GM12878 (cell line): ENCODE results near the gene RUVBL2. TPM values are rescaled to one million over a fixed set of nuclear protein-coding genes. Genes with fewer than 3 reads are reported as not detected.
A peak's percentile ranks its signal among the peaks of the same experiment; 100 is the strongest.

Experiments
- ATF3 ChIP-seq: IDR thresholded peaks from 2 replicates; pipeline ENCODE4 v1.6.1; 2011; ENCODE audit warnings: low read depth, mild to moderate bottlenecking, low read length, moderate library complexity, borderline replicate concordance; ENCODE audit errors: extremely low read depth
- BCL11A ChIP-seq: IDR thresholded peaks from 2 replicates; pipeline ENCODE4 v1.6.1; 2011; ENCODE audit warnings: low read depth, low read length
- CBFB ChIP-seq: IDR thresholded peaks from 2 replicates; pipeline ENCODE4 v1.6.1; 2016; ENCODE audit warnings: antibody characterized with exemption, low read depth
- CEBPZ ChIP-seq: fragments of 150-350 bp; IDR thresholded peaks from 2 replicates; pipeline ENCODE4 v1.6.1; 2016; ENCODE audit warnings: low read depth, low read length
- GABPA ChIP-seq: IDR thresholded peaks from 2 replicates; pipeline ENCODE4 v1.6.1; 2014; ENCODE audit warnings: antibody characterized with exemption, low read depth, mild to moderate bottlenecking, inconsistent platforms
- IRF3 ChIP-seq: fragments of 450-650 bp; IDR thresholded peaks from 2 replicates; pipeline ENCODE4 v1.6.1; 2014; ENCODE audit warnings: mild to moderate bottlenecking
- KAT2A ChIP-seq: conservative IDR thresholded peaks from 2 replicates; pipeline ENCODE4 v1.6.1; 2011; ENCODE audit warnings: low read depth, low read length; ENCODE audit not compliant: control insufficient read depth
- KDM1A ChIP-seq: fragments of 200-600 bp; sonication (generic); IDR thresholded peaks from 2 replicates; pipeline ENCODE4 v1.6.1; 2016; ENCODE audit warnings: borderline replicate concordance
- MTA3 ChIP-seq: IDR thresholded peaks from 2 replicates; pipeline ENCODE4 v1.6.1; 2012; ENCODE audit warnings: low read length, inconsistent platforms, borderline replicate concordance
- NR2F1 ChIP-seq: fragments of 450-650 bp; conservative IDR thresholded peaks from 2 replicates; pipeline ENCODE4 v1.6.1; 2017; ENCODE audit warnings: mild to moderate bottlenecking
- POLR2AphosphoS5 ChIP-seq: IDR thresholded peaks from 2 replicates; pipeline ENCODE4 v1.6.1; 2011; ENCODE audit warnings: mild to moderate bottlenecking, low read length, inconsistent platforms
- RELA ChIP-seq: fragments of 450-650 bp; IDR thresholded peaks from 2 replicates; pipeline ENCODE4 v1.8.0; 2014; ENCODE audit warnings: borderline replicate concordance; ENCODE audit not compliant: partially characterized antibody
- SREBF1 ChIP-seq: IDR thresholded peaks from 2 replicates; pipeline ENCODE4 v1.6.1; 2012; ENCODE audit warnings: mild to moderate bottlenecking, low read length
- SUZ12 ChIP-seq: fragments of 200-600 bp; sonication (generic); IDR thresholded peaks from one replicate; pipeline ENCODE4 v1.6.1; 2018; ENCODE audit warnings: antibody characterized with exemption, mild to moderate bottlenecking; ENCODE audit not compliant: unreplicated experiment
- ZBED1 ChIP-seq: IDR thresholded peaks from 2 replicates; pipeline ENCODE4 v1.6.1; 2016; ENCODE audit warnings: borderline replicate concordance
- ZBTB11 ChIP-seq: fragments of 450-650 bp; formaldehyde crosslinking; IDR thresholded peaks from 2 replicates; pipeline ENCODE4 v1.5.0; 2022; ENCODE audit warnings: mild to moderate bottlenecking, missing genetic modification characterization
- ZNF592 ChIP-seq: fragments of 450-650 bp; IDR thresholded peaks from 2 replicates; pipeline ENCODE4 v1.6.1; 2017; ENCODE audit warnings: mild to moderate bottlenecking, moderate library complexity
- ZNF622 ChIP-seq: fragments of 450-650 bp; IDR thresholded peaks from 2 replicates; pipeline ENCODE4 v1.6.1; 2017; ENCODE audit warnings: mild to moderate bottlenecking, inconsistent platforms
- polyA plus RNA-seq, 11 experiments: library from polyadenylated mRNA; depleted of rRNA in 4 of 11; unstranded in 6 of 11; stranded (reverse) in 5 of 11; fragments of >200 nt; fragmentation: Nextera tagmentation in 4 of 11; fragmentation: Illumina TruSeq in 1 of 11; extraction: Ambion mirVana in 4 of 11; extraction: Trizol in 1 of 11; gene quantifications; 1 replicate in 1 of 11; 2 replicates in 10 of 11; pipeline versions ENCODE4 v1.2.1 to v1.2.3, GENCODE V29; 2011 to 2016; ENCODE audit warnings: inconsistent platforms in 2 of 11, missing spikeins in 2 of 11, low read depth in 1 of 11
- total RNA-seq, 4 experiments: library from RNA; depleted of rRNA in 3 of 4; stranded (reverse); fragments of >200 nt in 3 of 4; fragmentation: Illumina TruSeq in 1 of 4; extraction: Trizol in 1 of 4; gene quantifications; 2 replicates each; pipeline versions ENCODE4 v1.2.1 to v1.2.3, GENCODE V29; 2013 to 2021

Gene RUVBL2
- total and polyA plus RNA-seq, 10 of the 15 experiments (the other 5 are each of a cell fraction or from before 2014, with no cell fraction given) = 33.8 to 224 (median 125) TPM

- TF ChIP-seq ZNF592 (no peak), KAT2A (no peak), ATF3 (no peak), RELA (no peak), CBFB (peak; percentile 95), SREBF1 (no peak), GABPA (no peak), KDM1A (no peak), ZNF622 (no peak), ZBED1 (0 out of 2 replicates have a peak, but pooled peaks have one; percentile 63), SUZ12 (no peak), BCL11A (no peak), IRF3 (peak; percentile 18; the same call in 1 of the 2 replicates), ZBTB11 (CRISPR knock-in tag) (no peak), NR2F1 (no peak; the same call in 1 of the 2 replicates), CEBPZ (no peak), POLR2AphosphoS5 (peak; percentile 99), MTA3 (no peak)
Observed at GRCh38 chr19:48965040-48965805, 28.5 kb upstream of the RUVBL2 start, which contains the start of gene FTL (continued).
